Ecto neural progenitor cell (in vitro differentiated cells): ENCODE results near the gene ETV2.
A peak's percentile ranks its signal among the peaks of the same experiment; 100 is the strongest.
"Not testable (repeated sequence)": the region's sequence is repeated elsewhere in the genome, so short reads cannot be mapped to it uniquely, and the experiment has no call there.

Experiments used
- DNase-seq: peaks from one replicate; pipeline ENCODE4 v3.0.0-alpha.2; 2018; ENCODE audit warnings: low spot score

The ETV2 gene

GRCh38 chr19:35657904-35658700 lies 16.6 kb downstream of the ETV2 start:
- DNase-seq: no peak

GRCh38 chr19:35661995-35662340 lies 20.4 kb downstream of the ETV2 start:
- no peak for DNase-seq

GRCh38 chr19:35663981-35664380 lies 22.4 kb downstream of the ETV2 start:
- DNase-seq: no peak

- no peak for DNase-seq
Observed at GRCh38 chr19:35665157-35665556, 23.6 kb downstream of the ETV2 start.

- DNase-seq: no peak
Observed at GRCh38 chr19:35665604-35666003, 24.1 kb downstream of the ETV2 start.

- DNase-seq: no peak
Observed at GRCh38 chr19:35666251-35666913, 24.8 kb downstream of the ETV2 start, which contains the start of gene UPK1A. Gene UPK1A, plus strand, starts transcription at chr19:35666517. Its CDS starts 296 bp downstream, at chr19:35666813.

- no peak for DNase-seq
Observed at GRCh38 chr19:35669566-35669965, 28.0 kb downstream of the ETV2 start.

- DNase-seq: no peak
Observed at GRCh38 chr19:35669974-35670373, 28.4 kb downstream of the ETV2 start.

- no peak for DNase-seq
Observed at GRCh38 chr19:35670686-35671085, 29.1 kb downstream of the ETV2 start.

- DNase-seq: no peak
Observed at GRCh38 chr19:35671818-35672217, 30.3 kb downstream of the ETV2 start.

GRCh38 chr19:35673121-35673804 lies 31.7 kb downstream of the ETV2 start:
- peak; percentile 74 for DNase-seq

- DNase-seq: no peak
Observed at GRCh38 chr19:35675589-35676140, 34.1 kb downstream of the ETV2 start.

- no peak for DNase-seq
Observed at GRCh38 chr19:35689836-35690235, 48.3 kb downstream of the ETV2 start.

GRCh38 chr19:35691106-35691505 lies 49.6 kb downstream of the ETV2 start:
- not testable (repeated sequence) for DNase-seq

- DNase-seq: no peak
Observed at GRCh38 chr19:35692010-35692409, 50.5 kb downstream of the ETV2 start.

- DNase-seq: no peak
Observed at GRCh38 chr19:35693422-35693821, 51.9 kb downstream of the ETV2 start.

GRCh38 chr19:35693835-35694599 lies 52.5 kb downstream of the ETV2 start:
- peak; percentile 90 for DNase-seq
